Fibroblast of pulmonary artery (primary cell): ENCODE results near the gene TIMM13.
"Not testable (repeated sequence)": the region's sequence is repeated elsewhere in the genome, so short reads cannot be mapped to it uniquely, and the experiment has no call there.

Experiments used
- DNase-seq: peaks from one replicate; pipeline ENCODE4 v3.0.0-alpha.2; 2010; ENCODE audit warnings: low read depth
- H3K4me3 ChIP-seq: replicated peaks from 2 replicates; pipeline ENCODE4 v1.5.1; 2011; ENCODE audit warnings: low read depth, mild to moderate bottlenecking, control low read depth, low read length, moderate library complexity
- TF ChIP-seq, protein P1 (sequence below): IDR thresholded peaks from 2 replicates; pipeline ENCODE4 v1.5.1; 2011; ENCODE audit warnings: mild to moderate bottlenecking, control low read depth, low read length, inconsistent platforms; ENCODE audit errors: missing control alignments

TIMM13 gene

GRCh38 chr19:2420490-2420889 lies 6.9 kb downstream of the TIMM13 start:
- no peak overlapping the region for H3K4me3 ChIP-seq
- no peak for DNase-seq
- TF ChIP-seq, protein P1, sequence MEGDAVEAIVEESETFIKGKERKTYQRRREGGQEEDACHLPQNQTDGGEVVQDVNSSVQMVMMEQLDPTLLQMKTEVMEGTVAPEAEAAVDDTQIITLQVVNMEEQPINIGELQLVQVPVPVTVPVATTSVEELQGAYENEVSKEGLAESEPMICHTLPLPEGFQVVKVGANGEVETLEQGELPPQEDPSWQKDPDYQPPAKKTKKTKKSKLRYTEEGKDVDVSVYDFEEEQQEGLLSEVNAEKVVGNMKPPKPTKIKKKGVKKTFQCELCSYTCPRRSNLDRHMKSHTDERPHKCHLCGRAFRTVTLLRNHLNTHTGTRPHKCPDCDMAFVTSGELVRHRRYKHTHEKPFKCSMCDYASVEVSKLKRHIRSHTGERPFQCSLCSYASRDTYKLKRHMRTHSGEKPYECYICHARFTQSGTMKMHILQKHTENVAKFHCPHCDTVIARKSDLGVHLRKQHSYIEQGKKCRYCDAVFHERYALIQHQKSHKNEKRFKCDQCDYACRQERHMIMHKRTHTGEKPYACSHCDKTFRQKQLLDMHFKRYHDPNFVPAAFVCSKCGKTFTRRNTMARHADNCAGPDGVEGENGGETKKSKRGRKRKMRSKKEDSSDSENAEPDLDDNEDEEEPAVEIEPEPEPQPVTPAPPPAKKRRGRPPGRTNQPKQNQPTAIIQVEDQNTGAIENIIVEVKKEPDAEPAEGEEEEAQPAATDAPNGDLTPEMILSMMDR = no peak

GRCh38 chr19:2419754-2420153 lies 7.6 kb downstream of the TIMM13 start:
- H3K4me3 ChIP-seq = no peak overlapping the region
- TF ChIP-seq, protein P1 = no peak
- no peak for DNase-seq

GRCh38 chr19:2417881-2418406 lies 9.4 kb downstream of the TIMM13 start:
- TF ChIP-seq, protein P1 = no peak
- H3K4me3 ChIP-seq = no peak overlapping the region

DNA sequence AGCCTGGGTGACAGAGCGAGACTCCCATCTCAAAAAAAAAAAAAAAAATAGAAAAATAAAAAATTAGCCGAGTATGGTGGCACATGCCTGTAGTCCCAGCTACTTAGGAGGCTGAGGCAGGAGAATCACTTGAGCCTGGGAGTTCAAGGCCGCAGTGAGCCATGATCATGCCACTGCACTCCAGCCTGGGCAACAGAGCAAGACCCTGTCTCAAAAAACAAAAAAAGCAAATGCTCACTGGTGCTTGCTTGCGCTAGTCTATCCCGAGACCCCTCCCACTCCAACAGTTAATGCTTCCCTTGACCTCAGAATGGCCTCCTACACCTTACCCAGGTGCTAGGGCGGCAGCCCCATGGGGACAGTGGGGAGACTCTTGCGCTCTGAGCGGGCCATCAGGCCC lies 9.9 kb downstream of the TIMM13 start:
- not testable (repeated sequence) for H3K4me3 ChIP-seq, DNase-seq

More at GRCh38 chr19:2417881-2418406, 9.4 kb downstream of the TIMM13 start:
- no peak for DNase-seq

- TF ChIP-seq, protein P1 = no peak
- no peak for DNase-seq
Observed at GRCh38 chr19:2416321-2417097, 10.9 kb downstream of the TIMM13 start.

GRCh38 chr19:2415973-2416319 lies 11.4 kb downstream of the TIMM13 start:
- TF ChIP-seq, protein P1 = no peak
- DNase-seq = no peak
- H3K4me3 ChIP-seq = no peak overlapping the region

More at GRCh38 chr19:2416321-2417097, 10.9 kb downstream of the TIMM13 start:
- no peak overlapping the region for H3K4me3 ChIP-seq

DNA sequence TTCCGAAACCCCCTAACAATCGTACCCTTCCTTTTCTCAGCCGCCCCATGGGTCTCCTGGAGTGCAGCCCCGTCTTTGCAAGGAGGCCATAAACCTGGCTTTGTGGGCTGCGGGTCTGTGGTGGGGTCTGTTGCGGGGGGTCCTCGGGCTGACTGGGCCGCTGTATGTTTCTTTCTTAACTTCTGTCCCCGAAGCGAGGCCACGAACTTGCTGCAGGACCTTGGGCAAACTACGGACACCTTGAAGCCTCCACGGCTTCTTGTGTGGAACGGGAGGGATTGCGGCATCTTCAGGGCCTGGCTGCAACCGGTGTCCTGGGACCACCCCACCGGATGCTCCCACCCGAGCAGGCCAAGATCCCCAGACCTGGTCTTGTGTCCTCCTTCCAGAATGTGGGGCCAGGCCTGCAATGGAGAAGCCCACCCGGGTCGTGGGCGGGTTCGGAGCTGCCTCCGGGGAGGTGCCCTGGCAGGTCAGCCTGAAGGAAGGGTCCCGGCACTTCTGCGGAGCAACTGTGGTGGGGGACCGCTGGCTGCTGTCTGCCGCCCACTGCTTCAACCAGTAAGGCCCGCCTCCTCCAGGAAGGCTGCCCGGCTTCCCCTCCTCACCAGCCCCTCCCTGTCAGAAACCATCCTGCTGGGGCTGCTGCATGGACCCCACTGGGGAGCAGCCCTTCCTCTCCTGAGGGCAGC lies 12.0 kb downstream of the TIMM13 start:
- DNase-seq = no peak
- no peak overlapping the region for H3K4me3 ChIP-seq
- TF ChIP-seq, protein P1 = no peak
